CD4-positive, alpha-beta T cell (primary cell): Measurements from ENCODE around the gene NUBPL. TPM values are rescaled to one million over a fixed set of nuclear protein-coding genes. Genes with fewer than 3 reads are reported as not detected.

Experiments
- ATAC-seq: fragments of 200-7000 bp; cut with Tn5 transposase; one replicate; pipeline ENCODE4 v1.10.0; 2022; ENCODE audit warnings: mild to moderate bottlenecking; ENCODE audit not compliant: poor library complexity
- CTCF ChIA-PET: fragments of 350-600 bp; sonication (Branson Sonifier 250); formaldehyde crosslinking; loops from one replicate; lab custom pipeline; 2021; ENCODE audit warnings: antibody characterized with exemption, inconsistent platforms; lab: Charles Lee
- POLR2A ChIA-PET: fragments of 350-600 bp; sonication (Branson Sonifier 250); formaldehyde crosslinking; loops from one replicate; lab custom pipeline; 2021; ENCODE audit warnings: antibody characterized with exemption, inconsistent platforms; lab: Charles Lee
- DNase-seq, 14 experiments: peaks; one replicate each; pipeline ENCODE4 v3.0.0-alpha.2; 2013 to 2020; ENCODE audit warnings: mixed read lengths in 2 of 14
- H3K27ac ChIP-seq, 2 donors: one replicate each; pipeline versions ENCODE4 v1.5.1 to v1.7.0; 2013; ENCODE audit warnings: low read length in 2 of 2, low read depth in 1 of 2, mild to moderate bottlenecking in 1 of 2
- H3K27me3 ChIP-seq, 2 experiments: 1 replicate in 1 of 2; 2 replicates in 1 of 2; pipeline versions ENCODE4 v1.6.1 to v1.7.0; 2013; ENCODE audit warnings: low read length in 2 of 2, control low read depth in 1 of 2, mild to moderate bottlenecking in 1 of 2, moderate library complexity in 1 of 2; ENCODE audit not compliant: insufficient read depth in 2 of 2, control insufficient read depth in 1 of 2
- H3K36me3 ChIP-seq: one replicate; pipeline ENCODE4 v1.6.1; 2013; ENCODE audit warnings: low read length, control low read depth; ENCODE audit not compliant: insufficient read depth
- H3K4me1 ChIP-seq: one replicate; pipeline ENCODE4 v1.6.1; 2013; ENCODE audit warnings: low read length, control low read depth; ENCODE audit not compliant: insufficient read depth
- H3K4me3 ChIP-seq: one replicate; pipeline ENCODE4 v1.5.1; 2013; ENCODE audit warnings: mild to moderate bottlenecking, low read length, moderate library complexity
- H3K9me3 ChIP-seq, 2 experiments: 1 replicate in 1 of 2; 2 replicates in 1 of 2; pipeline versions ENCODE4 v1.6.1 to v1.7.0; 2013; ENCODE audit warnings: low read length in 2 of 2, mild to moderate bottlenecking in 2 of 2, control low read depth in 1 of 2, moderate library complexity in 1 of 2; ENCODE audit not compliant: control insufficient read depth in 1 of 2, insufficient read depth in 1 of 2
- H3K27ac Mint-ChIP-seq: one replicate; pipeline ENCODE4 v1.8.0; 2020; ENCODE audit warnings: mixed read lengths
- H3K27me3 Mint-ChIP-seq: one replicate; pipeline ENCODE4 v1.8.0; 2021; ENCODE audit warnings: mixed read lengths
- H3K36me3 Mint-ChIP-seq: one replicate; pipeline ENCODE4 v1.8.0; 2021; ENCODE audit warnings: low read depth, mixed read lengths
- H3K4me1 Mint-ChIP-seq: one replicate; pipeline ENCODE4 v1.8.0; 2021; ENCODE audit warnings: low read depth, mixed read lengths
- H3K4me3 Mint-ChIP-seq: one replicate; pipeline ENCODE4 v1.8.0; 2020; ENCODE audit warnings: mild to moderate bottlenecking, mixed read lengths
- H3K9me3 Mint-ChIP-seq: one replicate; pipeline ENCODE4 v1.8.0; 2020; ENCODE audit warnings: mixed read lengths
- CTCF ChIP-seq: fragments of 200-600 bp; IDR thresholded peaks from one replicate; pipeline ENCODE4 v1.8.0; 2022; ENCODE audit warnings: antibody characterized with exemption, mild to moderate bottlenecking
- intact Hi-C, 2 experiments: fragments of 100-400 bp; cut with DNase I in 1 of 2; cut with micrococcal nuclease in 1 of 2; formaldehyde crosslinking; loops; one replicate each; pipeline versions ENCODE4 v1.15.1 to v1.9.0; 2023 to 2025; cut with DNase I, micrococcal nuclease
- total RNA-seq, 174 experiments: library from RNA in 2 of 174; stranded (reverse) in 2 of 174; gene quantifications; one replicate each; pipeline ENCODE4 v1.2.3 and lab custom pipeline; 2021 to 2026

The NUBPL gene
- total RNA-seq, 2 experiments from 2014 or later, result 7.2 to 8.2 TPM

GRCh38 chr14:31564194-31564593 is 3.0 kb downstream of the NUBPL start:
- Histone ChIP-seq H3K4me3 (no peak overlapping the region), H3K27ac (no peak overlapping the region), H3K36me3 (no peaks in the 10 kb centered on the region), H3K9me3 (no peaks in the 10 kb centered on the region), H3K27me3 (no peaks in the 10 kb centered on the region), H3K4me1 (no peaks in the 10 kb centered on the region)
- no peak for TF ChIP-seq CTCF
- ATAC-seq (no peak), DNase-seq (no peak)
- no peak overlapping the region for H3K4me3 Mint-ChIP-seq
- intact Hi-C loops, result loop anchor here (5.0 to 10.0 kb wide), 5 partner anchors 107 to 939 kb away; partner anchors contain the start of genes AP4S1 (in 1 of the 2), DTD2 (in 1 of the 2), HECTD1 (in 1 of the 2) and RNU6-7 (in 1 of the 2)
- H3K27me3 Mint-ChIP-seq, result peaks cover 5% of the 10 kb centered on the region
- CTCF ChIA-PET, result no interaction called here
- H3K27ac Mint-ChIP-seq, result no peak overlapping the region
- H3K36me3 Mint-ChIP-seq, result peaks cover 31% of the 10 kb centered on the region
- POLR2A ChIA-PET, result no interaction called here
- peaks cover 46% of the 10 kb centered on the region for H3K4me1 Mint-ChIP-seq
- no peaks in the 10 kb centered on the region for H3K9me3 Mint-ChIP-seq

- Mint-ChIP-seq H3K4me1 (peaks cover 33% of the 10 kb centered on the region), H3K36me3 (peaks cover 32% of the 10 kb centered on the region), H3K27ac (no peak overlapping the region), H3K4me3 (no peak overlapping the region), H3K27me3 (no peaks in the 10 kb centered on the region), H3K9me3 (no peaks in the 10 kb centered on the region)
- intact Hi-C loops, result loop anchor here in 1 of 2 experiments (10.0 kb wide), 2 partner anchors 542 to 942 kb away; partner anchors contain the start of genes AP4S1, SCFD1 and STRN3
- Histone ChIP-seq H3K27ac (no peak overlapping the region), H3K4me3 (no peak overlapping the region), H3K4me1 (no peaks in the 10 kb centered on the region), H3K9me3 (no peaks in the 10 kb centered on the region), H3K27me3 (no peaks in the 10 kb centered on the region), H3K36me3 (no peaks in the 10 kb centered on the region)
- POLR2A ChIA-PET, result no interaction called here
- TF ChIP-seq CTCF, result no peak
- ATAC-seq, result no peak
- DNase-seq, result no peak
- CTCF ChIA-PET, result no interaction called here
Measured at GRCh38 chr14:31566456-31566855, 5.3 kb downstream of the NUBPL start.

GRCh38 chr14:31567655-31568054 is 6.5 kb downstream of the NUBPL start:
- Mint-ChIP-seq H3K36me3 (peaks cover 34% of the 10 kb centered on the region), H3K27ac (no peak overlapping the region), H3K4me3 (no peak overlapping the region), H3K27me3 (no peaks in the 10 kb centered on the region), H3K4me1 (peaks cover 26% of the 10 kb centered on the region), H3K9me3 (no peaks in the 10 kb centered on the region)
- no peak overlapping the region for H3K27ac ChIP-seq
- H3K27me3 ChIP-seq, result no peaks in the 10 kb centered on the region
- H3K4me1 ChIP-seq, result no peaks in the 10 kb centered on the region
- ChIA-PET POLR2A (interaction anchor here (0.7 kb wide), 1 partner anchor 359 kb away, joined by 3 read pairs; no protein-coding TSS in a partner anchor), CTCF (no interaction called here)
- DNase-seq (no peak), ATAC-seq (no peak)
- no peak overlapping the region for H3K4me3 ChIP-seq
- intact Hi-C loops, result loop anchor here in 1 of 2 experiments (10.0 kb wide), 2 partner anchors 543 to 943 kb away; partner anchors contain the start of genes AP4S1, SCFD1 and STRN3
- H3K9me3 ChIP-seq, result no peaks in the 10 kb centered on the region
- H3K36me3 ChIP-seq, result no peaks in the 10 kb centered on the region
- TF ChIP-seq CTCF, result no peak
